HepG2 (cell line): ENCODE measurements around the gene CARMIL1. TPM values are rescaled to one million over a fixed set of nuclear protein-coding genes. Genes with fewer than 3 reads are reported as not detected.
A peak's percentile ranks its signal among the peaks of the same experiment; 100 is the strongest.

ENCODE experiments used
- FOXM1 ChIP-seq: sonication (generic); formaldehyde crosslinking; IDR thresholded peaks from 2 replicates; pipeline ENCODE4 v1.5.0; 2020; ENCODE audit warnings: missing genetic modification reagents
- HINFP ChIP-seq: sonication (generic); formaldehyde crosslinking; IDR thresholded peaks from 2 replicates; pipeline ENCODE4 v1.4.0; 2020; ENCODE audit warnings: low read depth, mild to moderate bottlenecking, missing genetic modification reagents
- HNRNPLL ChIP-seq: fragments of 200-400 bp; formaldehyde crosslinking; IDR thresholded peaks from 2 replicates; pipeline ENCODE4 v1.6.1; 2017; ENCODE audit warnings: mild to moderate bottlenecking, low read depth, low read length; ENCODE audit not compliant: poor library complexity, severe bottlenecking
- JUND ChIP-seq: sonication (generic); formaldehyde crosslinking; IDR thresholded peaks from 2 replicates; pipeline ENCODE4 v1.8.0; 2022; ENCODE audit warnings: mild to moderate bottlenecking, missing genetic modification reagents
- KLF16 ChIP-seq, 2 experiments: sonication (generic) in 1 of 2; formaldehyde crosslinking in 1 of 2; IDR thresholded peaks; 2 replicates each; pipeline versions ENCODE4 v1.6.1 to v1.8.0; 2016 to 2023; ENCODE audit warnings: missing genetic modification reagents in 2 of 2, missing compliant biosample characterization in 1 of 2
- MBNL3 ChIP-seq: fragments of 250-450 bp; sonication (Bioruptor Pico); conservative IDR thresholded peaks from 2 replicates; pipeline ENCODE4 v1.8.0; 2022; ENCODE audit warnings: mild to moderate bottlenecking, inconsistent platforms
- MIER3 ChIP-seq: IDR thresholded peaks from 2 replicates; pipeline ENCODE4 v1.6.1; 2016; ENCODE audit warnings: missing compliant biosample characterization, borderline replicate concordance
- MLLT10 ChIP-seq: sonication (generic); formaldehyde crosslinking; IDR thresholded peaks from 2 replicates; pipeline ENCODE4 v1.4.0; 2020; ENCODE audit warnings: missing genetic modification reagents
- PCBP2 ChIP-seq: fragments of 200-400 bp; formaldehyde crosslinking; optimal IDR thresholded peaks from 2 replicates; pipeline ENCODE3; 2018; ENCODE audit warnings: low read length, low read depth; ENCODE audit not compliant: poor library complexity, severe bottlenecking
- POLR2A ChIP-seq, 2 experiments: IDR thresholded peaks; 2 replicates each; pipeline ENCODE4 v1.6.1; 2011; ENCODE audit warnings: low read depth in 2 of 2, low read length in 2 of 2, mild to moderate bottlenecking in 1 of 2, moderate library complexity in 1 of 2; ENCODE audit not compliant: insufficient read depth in 1 of 2
- RELA ChIP-seq: sonication (generic); formaldehyde crosslinking; IDR thresholded peaks from 2 replicates; pipeline ENCODE4 v1.4.0; 2020; ENCODE audit warnings: missing genetic modification reagents
- RORA ChIP-seq: sonication (generic); formaldehyde crosslinking; IDR thresholded peaks from 2 replicates; pipeline ENCODE4 v1.5.0; 2020; ENCODE audit warnings: mild to moderate bottlenecking, missing genetic modification reagents, moderate library complexity
- SALL1 ChIP-seq: sonication (generic); formaldehyde crosslinking; IDR thresholded peaks from 2 replicates; pipeline ENCODE4 v1.8.0; 2022; ENCODE audit warnings: mild to moderate bottlenecking, missing genetic modification reagents
- SKI ChIP-seq: fragments of 450-650 bp; IDR thresholded peaks from one replicate; pipeline ENCODE4 v1.6.1; 2018; ENCODE audit warnings: mild to moderate bottlenecking; ENCODE audit not compliant: partially characterized antibody
- SMAD9 ChIP-seq: sonication (generic); formaldehyde crosslinking; IDR thresholded peaks from 2 replicates; pipeline ENCODE4 v1.5.1; 2020; ENCODE audit warnings: mild to moderate bottlenecking, missing genetic modification reagents
- THAP11 ChIP-seq: IDR thresholded peaks from 2 replicates; pipeline ENCODE4 v1.6.1; 2016; ENCODE audit warnings: missing biosample characterization, missing genetic modification reagents
- THYN1 ChIP-seq: sonication (generic); formaldehyde crosslinking; IDR thresholded peaks from 2 replicates; pipeline ENCODE4 v1.8.1; 2023; ENCODE audit warnings: low read depth, mild to moderate bottlenecking, moderate library complexity, missing genetic modification reagents, borderline replicate concordance
- ZBTB43 ChIP-seq: sonication (generic); formaldehyde crosslinking; conservative IDR thresholded peaks from 2 replicates; pipeline ENCODE4 v1.4.0; 2020; ENCODE audit warnings: missing genetic modification reagents
- ZIK1 ChIP-seq: sonication (generic); formaldehyde crosslinking; IDR thresholded peaks from 2 replicates; pipeline ENCODE4 v1.5.0; 2020; ENCODE audit warnings: mild to moderate bottlenecking, low read depth, missing genetic modification reagents, borderline replicate concordance
- ZNF224 ChIP-seq: sonication (generic); formaldehyde crosslinking; IDR thresholded peaks from 2 replicates; pipeline ENCODE4 v1.5.0; 2020; ENCODE audit warnings: mild to moderate bottlenecking, missing genetic modification reagents
- ZNF33A ChIP-seq: sonication (generic); formaldehyde crosslinking; IDR thresholded peaks from 2 replicates; pipeline ENCODE4 v1.5.1; 2020; ENCODE audit warnings: missing genetic modification reagents, mild to moderate bottlenecking, moderate library complexity, borderline replicate concordance
- ZNF33B ChIP-seq: sonication (generic); formaldehyde crosslinking; IDR thresholded peaks from 2 replicates; pipeline ENCODE4 v1.5.1; 2020; ENCODE audit warnings: mild to moderate bottlenecking, missing genetic modification reagents
- ZNF644 ChIP-seq: IDR thresholded peaks from 2 replicates; pipeline ENCODE4 v1.6.1; 2016; ENCODE audit warnings: low read depth
- polyA plus RNA-seq, 8 experiments: library from polyadenylated mRNA; depleted of rRNA in 3 of 8; stranded (reverse) in 7 of 8; unstranded in 1 of 8; fragments of >200 nt; fragmentation: Illumina TruSeq in 4 of 8; extraction: Trizol in 4 of 8; gene quantifications; 2 replicates each; pipeline versions ENCODE4 v1.2.1 to v1.2.3, GENCODE V29; 2011 to 2016; ENCODE audit warnings: low read depth in 4 of 8, missing spikeins in 1 of 8, mixed read lengths in 1 of 8; ENCODE audit not compliant: insufficient read depth in 1 of 8
- total RNA-seq, 5 experiments: library from RNA; depleted of rRNA; stranded (reverse); fragments of >200 nt; fragmentation: Illumina TruSeq; extraction: Trizol; gene quantifications; 2 replicates each; pipeline ENCODE4 v1.2.3, GENCODE V29; 2016; ENCODE audit warnings: low read depth in 1 of 5
- TF ChIP-seq, protein P1 (sequence below), 2 experiments: sonication (generic) in 1 of 2; formaldehyde crosslinking in 1 of 2; IDR thresholded peaks; 2 replicates each; pipeline versions ENCODE4 v1.4.0 to v1.6.1; 2018 to 2020; ENCODE audit warnings: missing genetic modification reagents in 2 of 2, borderline replicate concordance in 1 of 2, low read depth in 1 of 2, mild to moderate bottlenecking in 1 of 2, missing biosample characterization in 1 of 2
- TF ChIP-seq, protein P2 (sequence below): sonication (generic); formaldehyde crosslinking; IDR thresholded peaks from 2 replicates; pipeline ENCODE4 v1.5.1; 2020; ENCODE audit warnings: mild to moderate bottlenecking, missing genetic modification reagents, borderline replicate concordance

CARMIL1 gene
- total and polyA plus RNA-seq, 2 of the 13 experiments (the other 11 are each of a cell fraction or from before 2014, with no cell fraction given) = 1.8 to 2.6 TPM

DNA sequence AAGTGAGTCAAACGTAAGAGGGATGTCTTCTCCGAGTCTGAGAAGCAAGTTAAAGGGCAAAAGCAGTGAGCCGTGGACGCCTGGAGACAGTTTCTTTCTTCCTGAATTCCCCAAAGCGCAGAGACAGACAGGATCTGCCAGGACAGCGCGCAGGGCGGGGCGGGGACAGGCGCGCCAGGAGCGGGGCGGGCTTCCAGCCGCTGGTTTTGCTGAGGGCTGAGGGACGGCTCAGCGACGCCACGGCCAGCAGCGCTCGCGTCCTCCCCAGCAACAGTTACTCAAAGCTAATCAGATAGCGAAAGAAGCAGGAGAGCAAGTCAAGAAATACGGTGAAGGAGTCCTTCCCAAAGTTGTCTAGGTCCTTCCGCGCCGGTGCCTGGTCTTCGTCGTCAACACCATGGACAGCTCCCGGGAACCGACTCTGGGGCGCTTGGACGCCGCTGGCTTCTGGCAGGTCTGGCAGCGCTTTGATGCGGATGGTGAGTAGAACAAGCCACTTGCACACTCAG is 372.9 kb downstream of the CARMIL1 start, which contains the start of gene SCGN (continued):
- peak; percentile 86; the same call in 1 of the 2 replicates for TF ChIP-seq ZNF224 (CRISPR knock-in tag)
- TF ChIP-seq THAP11 (CRISPR knock-in tag) = peak; percentile 71; the same call in 1 of the 2 replicates
- TF ChIP-seq MBNL3 (CRISPR knock-in tag) = no peak
- TF ChIP-seq ZIK1 (CRISPR knock-in tag) = peak; percentile 90; the same call in 1 of the 2 replicates
- no peak; the same call in 1 of the 2 replicates for TF ChIP-seq RELA
- TF ChIP-seq THYN1 (CRISPR knock-in tag) = no peak
- TF ChIP-seq, protein P1, sequence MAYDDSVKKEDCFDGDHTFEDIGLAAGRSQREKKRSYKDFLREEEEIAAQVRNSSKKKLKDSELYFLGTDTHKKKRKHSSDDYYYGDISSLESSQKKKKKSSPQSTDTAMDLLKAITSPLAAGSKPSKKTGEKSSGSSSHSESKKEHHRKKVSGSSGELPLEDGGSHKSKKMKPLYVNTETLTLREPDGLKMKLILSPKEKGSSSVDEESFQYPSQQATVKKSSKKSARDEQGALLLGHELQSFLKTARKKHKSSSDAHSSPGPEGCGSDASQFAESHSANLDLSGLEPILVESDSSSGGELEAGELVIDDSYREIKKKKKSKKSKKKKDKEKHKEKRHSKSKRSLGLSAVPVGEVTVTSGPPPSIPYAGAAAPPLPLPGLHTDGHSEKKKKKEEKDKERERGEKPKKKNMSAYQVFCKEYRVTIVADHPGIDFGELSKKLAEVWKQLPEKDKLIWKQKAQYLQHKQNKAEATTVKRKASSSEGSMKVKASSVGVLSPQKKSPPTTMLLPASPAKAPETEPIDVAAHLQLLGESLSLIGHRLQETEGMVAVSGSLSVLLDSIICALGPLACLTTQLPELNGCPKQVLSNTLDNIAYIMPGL (CRISPR knock-in tag; IDR thresholded peaks at IDR 0.05; ENCODE audit: borderline replicate concordance in 1 of 2, low read depth in 1 of 2) = peak in 1 of 2 experiments; percentile 69; a peak in 1 of 4 replicates
- TF ChIP-seq, protein P2, sequence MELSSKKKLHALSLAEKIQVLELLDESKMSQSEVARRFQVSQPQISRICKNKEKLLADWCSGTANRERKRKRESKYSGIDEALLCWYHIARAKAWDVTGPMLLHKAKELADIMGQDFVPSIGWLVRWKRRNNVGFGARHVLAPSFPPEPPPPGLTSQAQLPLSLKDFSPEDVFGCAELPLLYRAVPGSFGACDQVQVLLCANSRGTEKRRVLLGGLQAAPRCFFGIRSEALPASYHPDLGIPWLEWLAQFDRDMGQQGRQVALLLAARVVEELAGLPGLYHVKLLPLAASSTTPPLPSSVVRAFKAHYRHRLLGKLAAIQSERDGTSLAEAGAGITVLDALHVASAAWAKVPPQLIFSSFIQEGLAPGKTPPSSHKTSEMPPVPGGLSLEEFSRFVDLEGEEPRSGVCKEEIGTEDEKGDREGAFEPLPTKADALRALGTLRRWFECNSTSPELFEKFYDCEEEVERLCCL (CRISPR knock-in tag) = peak; percentile 99
- peak; percentile 94 for TF ChIP-seq ZBTB43 (CRISPR knock-in tag)
- TF ChIP-seq HNRNPLL = peak; percentile 70
- no peak for TF ChIP-seq PCBP2
- TF ChIP-seq MLLT10 (CRISPR knock-in tag) = no peak
- peak; percentile 54; the same call in 1 of the 2 replicates for TF ChIP-seq ZNF33A (CRISPR knock-in tag)
- no peak for TF ChIP-seq FOXM1
- peak; percentile 99 for TF ChIP-seq SALL1 (CRISPR knock-in tag)
- TF ChIP-seq RORA (CRISPR knock-in tag) = no peak
- peak; percentile 78; the same call in 1 of the 2 replicates for TF ChIP-seq ZNF644 (CRISPR knock-in tag)
- peak in 1 of 2 experiments; percentile 100; a peak in 2 of 4 replicates for TF ChIP-seq KLF16 (CRISPR knock-in tag; IDR thresholded peaks at IDR 0.05)
- peak; percentile 73; the same call in 1 of the 2 replicates for TF ChIP-seq MIER3 (CRISPR knock-in tag)
- TF ChIP-seq JUND (CRISPR knock-in tag) = 0 out of 2 replicates have a peak, but pooled peaks have one; percentile 18
- no peak; the same call in none of the 2 replicates for TF ChIP-seq SMAD9 (CRISPR knock-in tag)
- TF ChIP-seq POLR2A (IDR thresholded peaks at IDR 0.05; ENCODE audit: insufficient read depth in 1 of 2, low read depth in 2 of 2, low read length in 2 of 2) = no peak
- peak; percentile 95 for TF ChIP-seq ZNF33B (CRISPR knock-in tag)
- TF ChIP-seq HINFP = peak; percentile 94
- TF ChIP-seq SKI = no peak
